GM23338 (cell line): ENCODE measurements around the gene WDR44. TPM values are rescaled to one million over a fixed set of nuclear protein-coding genes. Genes with fewer than 3 reads are reported as not detected.

Experiments used
- ATAC-seq: fragments of 200-7000 bp; cut with Tn5 transposase; 3 replicates; pipeline ENCODE4 v1.9.1; 2020
- DNase-seq: peaks from one replicate; pipeline ENCODE4 v3.0.0-alpha.2; 2015; ENCODE audit warnings: low spot score
- H2AFZ ChIP-seq: fragments of 200-600 bp; sonication (generic); 2 replicates; pipeline ENCODE4 v1.8.0; 2016; ENCODE audit warnings: antibody characterized with exemption, mild to moderate bottlenecking, moderate library complexity
- H3F3A ChIP-seq: fragments of 200-600 bp; sonication (generic); replicated peaks from 2 replicates; pipeline ENCODE4 v1.8.0; 2017; ENCODE audit warnings: antibody characterized with exemption, mixed run types, low read depth
- H3K27ac ChIP-seq: fragments of 200-600 bp; sonication (generic); 2 replicates; pipeline ENCODE4 v1.6.1; 2016; ENCODE audit warnings: low read depth
- H3K27me3 ChIP-seq: fragments of 200-600 bp; sonication (generic); 2 replicates; pipeline ENCODE4 v1.8.0; 2016; ENCODE audit warnings: mild to moderate bottlenecking, mixed run types, moderate library complexity; ENCODE audit not compliant: insufficient read depth
- H3K36me3 ChIP-seq: fragments of 200-600 bp; sonication (generic); 2 replicates; pipeline ENCODE4 v1.8.0; 2016; ENCODE audit warnings: mild to moderate bottlenecking; ENCODE audit not compliant: insufficient read depth
- H3K4me1 ChIP-seq: fragments of 200-600 bp; sonication (generic); 2 replicates; pipeline ENCODE4 v1.8.0; 2016; ENCODE audit warnings: mild to moderate bottlenecking, moderate library complexity; ENCODE audit not compliant: insufficient read depth
- H3K4me2 ChIP-seq: fragments of 200-600 bp; sonication (generic); 2 replicates; pipeline ENCODE4 v1.7.1; 2017; ENCODE audit warnings: mixed run types
- H3K4me3 ChIP-seq: fragments of 200-600 bp; sonication (generic); 2 replicates; pipeline ENCODE4 v1.6.1; 2016; ENCODE audit warnings: mixed run types
- H3K79me2 ChIP-seq: fragments of 200-600 bp; sonication (generic); replicated peaks from 2 replicates; pipeline ENCODE4 v1.8.0; 2017; ENCODE audit warnings: mild to moderate bottlenecking; ENCODE audit not compliant: insufficient read depth
- H3K9me2 ChIP-seq: fragments of 200-600 bp; sonication (generic); 2 replicates; pipeline ENCODE4 v1.8.0; 2017; ENCODE audit not compliant: insufficient read depth
- H4K20me1 ChIP-seq: fragments of 200-600 bp; sonication (generic); replicated peaks from 2 replicates; pipeline ENCODE4 v1.8.0; 2017; ENCODE audit warnings: mild to moderate bottlenecking; ENCODE audit not compliant: insufficient read depth
- H3K27ac Mint-ChIP-seq: 2 replicates; pipeline ENCODE4 v1.8.0; 2020; ENCODE audit warnings: inconsistent platforms, mild to moderate bottlenecking, moderate library complexity, mixed read lengths
- H3K27me3 Mint-ChIP-seq: 3 replicates; pipeline ENCODE4 v1.8.0; 2022; ENCODE audit warnings: low read depth, mild to moderate bottlenecking, moderate library complexity, mixed read lengths, inconsistent platforms; ENCODE audit not compliant: insufficient read depth, poor library complexity
- H3K36me3 Mint-ChIP-seq: 3 replicates; pipeline ENCODE4 v1.8.0; 2021; ENCODE audit warnings: low read depth, mild to moderate bottlenecking, inconsistent platforms, moderate library complexity, mixed read lengths
- H3K4me1 Mint-ChIP-seq: 3 replicates; pipeline ENCODE4 v1.8.0; 2020; ENCODE audit warnings: mild to moderate bottlenecking, inconsistent platforms, mixed read lengths
- H3K4me3 Mint-ChIP-seq: 3 replicates; pipeline ENCODE4 v1.8.0; 2021; ENCODE audit warnings: moderate library complexity, mild to moderate bottlenecking, inconsistent platforms, mixed read lengths
- H3K9me3 Mint-ChIP-seq: 3 replicates; pipeline ENCODE4 v1.8.0; 2020; ENCODE audit warnings: moderate library complexity, mild to moderate bottlenecking, inconsistent platforms, mixed read lengths
- CREB1 ChIP-seq: fragments of 250-450 bp; sonication (Bioruptor Pico); IDR thresholded peaks from 2 replicates; pipeline ENCODE4 v1.5.0; 2020; ENCODE audit warnings: low read depth, mild to moderate bottlenecking, moderate library complexity
- ETS1 ChIP-seq: IDR thresholded peaks from 2 replicates; pipeline ENCODE4 v1.6.1; 2016; ENCODE audit warnings: antibody characterized with exemption
- EZH2 ChIP-seq: fragments of 200-600 bp; sonication (generic); IDR thresholded peaks from one replicate; pipeline ENCODE4 v1.8.0; 2017; ENCODE audit warnings: antibody characterized with exemption, mild to moderate bottlenecking, low read depth; ENCODE audit not compliant: unreplicated experiment
- EZH2phosphoT487 ChIP-seq: fragments of 200-600 bp; sonication (generic); IDR thresholded peaks from one replicate; pipeline ENCODE4 v1.8.1; 2018; ENCODE audit warnings: antibody characterized with exemption; ENCODE audit not compliant: unreplicated experiment
- JUNB ChIP-seq: IDR thresholded peaks from one replicate; pipeline ENCODE4 v1.6.1; 2016; ENCODE audit warnings: antibody characterized with exemption; ENCODE audit not compliant: unreplicated experiment
- NANOG ChIP-seq: IDR thresholded peaks from 2 replicates; pipeline ENCODE4 v1.6.1; 2016; ENCODE audit warnings: antibody characterized with exemption, borderline replicate concordance
- POLR2AphosphoS5 ChIP-seq: IDR thresholded peaks from 2 replicates; pipeline ENCODE4 v1.6.1; 2016; ENCODE audit warnings: antibody characterized with exemption, low read depth
- REST ChIP-seq: IDR thresholded peaks from one replicate; pipeline ENCODE4 v1.6.1; 2018; ENCODE audit warnings: antibody characterized with exemption; ENCODE audit not compliant: unreplicated experiment
- STAT1 ChIP-seq: IDR thresholded peaks from one replicate; pipeline ENCODE4 v1.6.1; 2016; ENCODE audit warnings: antibody characterized with exemption; ENCODE audit not compliant: unreplicated experiment
- ZNF114 ChIP-seq: fragments of 250-450 bp; sonication (Bioruptor Pico); IDR thresholded peaks from 2 replicates; pipeline ENCODE4 v1.5.0; 2020; ENCODE audit warnings: mild to moderate bottlenecking, moderate library complexity
- ZNF331 ChIP-seq: fragments of 250-450 bp; sonication (Bioruptor Pico); IDR thresholded peaks from 2 replicates; pipeline ENCODE4 v1.5.0; 2020; ENCODE audit warnings: low read depth, mild to moderate bottlenecking, moderate library complexity
- polyA plus RNA-seq: library from polyadenylated mRNA; unstranded; fragments of >200 nt; fragmentation: Nextera tagmentation; extraction: Ambion mirVana; gene quantifications from 2 replicates; pipeline ENCODE4 v1.2.1, GENCODE V29; 2016
- total RNA-seq: library from RNA; depleted of rRNA; stranded (reverse); fragments of >200 nt; shearing (Covaris generic); gene quantifications from 2 replicates; pipeline ENCODE4 v1.2.3, GENCODE V29; 2014
- TF ChIP-seq, protein P1 (sequence below), 2 experiments: fragments of 200-600 bp in 1 of 2; sonication (generic) in 1 of 2; conservative IDR thresholded peaks; 2 replicates each; pipeline versions ENCODE4 v1.5.1 to v1.6.1; 2016 to 2017; ENCODE audit warnings: antibody characterized with exemption in 2 of 2, low read depth in 2 of 2, mild to moderate bottlenecking in 2 of 2, moderate library complexity in 1 of 2
- TF ChIP-seq, protein P2 (sequence below): fragments of 250-450 bp; sonication (Bioruptor Pico); IDR thresholded peaks from 2 replicates; pipeline ENCODE4 v1.5.0; 2020; ENCODE audit warnings: mild to moderate bottlenecking, moderate library complexity

The WDR44 gene
- total and polyA plus RNA-seq, 2 experiments from 2014 or later, result 17.5 to 21.0 TPM

- H3K4me3 ChIP-seq, result no peak overlapping the region
- DNase-seq (no peak), ATAC-seq (no peak)
- H3K27ac Mint-ChIP-seq, result no peak overlapping the region
- no peaks in the 10 kb centered on the region; the same call in 1 of the 2 replicates for H3K4me1 ChIP-seq
- H3K27me3 Mint-ChIP-seq, result no peaks in the 10 kb centered on the region
- no peak for TF ChIP-seq POLR2AphosphoS5
- no peak for TF ChIP-seq ETS1
- no peak for TF ChIP-seq ZNF331 (CRISPR knock-in tag)
- no peak for TF ChIP-seq NANOG
- TF ChIP-seq EZH2, result no peak
- no peak for TF ChIP-seq JUNB
- TF ChIP-seq, protein P1, sequence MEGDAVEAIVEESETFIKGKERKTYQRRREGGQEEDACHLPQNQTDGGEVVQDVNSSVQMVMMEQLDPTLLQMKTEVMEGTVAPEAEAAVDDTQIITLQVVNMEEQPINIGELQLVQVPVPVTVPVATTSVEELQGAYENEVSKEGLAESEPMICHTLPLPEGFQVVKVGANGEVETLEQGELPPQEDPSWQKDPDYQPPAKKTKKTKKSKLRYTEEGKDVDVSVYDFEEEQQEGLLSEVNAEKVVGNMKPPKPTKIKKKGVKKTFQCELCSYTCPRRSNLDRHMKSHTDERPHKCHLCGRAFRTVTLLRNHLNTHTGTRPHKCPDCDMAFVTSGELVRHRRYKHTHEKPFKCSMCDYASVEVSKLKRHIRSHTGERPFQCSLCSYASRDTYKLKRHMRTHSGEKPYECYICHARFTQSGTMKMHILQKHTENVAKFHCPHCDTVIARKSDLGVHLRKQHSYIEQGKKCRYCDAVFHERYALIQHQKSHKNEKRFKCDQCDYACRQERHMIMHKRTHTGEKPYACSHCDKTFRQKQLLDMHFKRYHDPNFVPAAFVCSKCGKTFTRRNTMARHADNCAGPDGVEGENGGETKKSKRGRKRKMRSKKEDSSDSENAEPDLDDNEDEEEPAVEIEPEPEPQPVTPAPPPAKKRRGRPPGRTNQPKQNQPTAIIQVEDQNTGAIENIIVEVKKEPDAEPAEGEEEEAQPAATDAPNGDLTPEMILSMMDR (conservative IDR thresholded peaks at IDR 0.05; ENCODE audit: low read depth in 2 of 2), result no peak
- no peak for TF ChIP-seq REST
- TF ChIP-seq, protein P2, sequence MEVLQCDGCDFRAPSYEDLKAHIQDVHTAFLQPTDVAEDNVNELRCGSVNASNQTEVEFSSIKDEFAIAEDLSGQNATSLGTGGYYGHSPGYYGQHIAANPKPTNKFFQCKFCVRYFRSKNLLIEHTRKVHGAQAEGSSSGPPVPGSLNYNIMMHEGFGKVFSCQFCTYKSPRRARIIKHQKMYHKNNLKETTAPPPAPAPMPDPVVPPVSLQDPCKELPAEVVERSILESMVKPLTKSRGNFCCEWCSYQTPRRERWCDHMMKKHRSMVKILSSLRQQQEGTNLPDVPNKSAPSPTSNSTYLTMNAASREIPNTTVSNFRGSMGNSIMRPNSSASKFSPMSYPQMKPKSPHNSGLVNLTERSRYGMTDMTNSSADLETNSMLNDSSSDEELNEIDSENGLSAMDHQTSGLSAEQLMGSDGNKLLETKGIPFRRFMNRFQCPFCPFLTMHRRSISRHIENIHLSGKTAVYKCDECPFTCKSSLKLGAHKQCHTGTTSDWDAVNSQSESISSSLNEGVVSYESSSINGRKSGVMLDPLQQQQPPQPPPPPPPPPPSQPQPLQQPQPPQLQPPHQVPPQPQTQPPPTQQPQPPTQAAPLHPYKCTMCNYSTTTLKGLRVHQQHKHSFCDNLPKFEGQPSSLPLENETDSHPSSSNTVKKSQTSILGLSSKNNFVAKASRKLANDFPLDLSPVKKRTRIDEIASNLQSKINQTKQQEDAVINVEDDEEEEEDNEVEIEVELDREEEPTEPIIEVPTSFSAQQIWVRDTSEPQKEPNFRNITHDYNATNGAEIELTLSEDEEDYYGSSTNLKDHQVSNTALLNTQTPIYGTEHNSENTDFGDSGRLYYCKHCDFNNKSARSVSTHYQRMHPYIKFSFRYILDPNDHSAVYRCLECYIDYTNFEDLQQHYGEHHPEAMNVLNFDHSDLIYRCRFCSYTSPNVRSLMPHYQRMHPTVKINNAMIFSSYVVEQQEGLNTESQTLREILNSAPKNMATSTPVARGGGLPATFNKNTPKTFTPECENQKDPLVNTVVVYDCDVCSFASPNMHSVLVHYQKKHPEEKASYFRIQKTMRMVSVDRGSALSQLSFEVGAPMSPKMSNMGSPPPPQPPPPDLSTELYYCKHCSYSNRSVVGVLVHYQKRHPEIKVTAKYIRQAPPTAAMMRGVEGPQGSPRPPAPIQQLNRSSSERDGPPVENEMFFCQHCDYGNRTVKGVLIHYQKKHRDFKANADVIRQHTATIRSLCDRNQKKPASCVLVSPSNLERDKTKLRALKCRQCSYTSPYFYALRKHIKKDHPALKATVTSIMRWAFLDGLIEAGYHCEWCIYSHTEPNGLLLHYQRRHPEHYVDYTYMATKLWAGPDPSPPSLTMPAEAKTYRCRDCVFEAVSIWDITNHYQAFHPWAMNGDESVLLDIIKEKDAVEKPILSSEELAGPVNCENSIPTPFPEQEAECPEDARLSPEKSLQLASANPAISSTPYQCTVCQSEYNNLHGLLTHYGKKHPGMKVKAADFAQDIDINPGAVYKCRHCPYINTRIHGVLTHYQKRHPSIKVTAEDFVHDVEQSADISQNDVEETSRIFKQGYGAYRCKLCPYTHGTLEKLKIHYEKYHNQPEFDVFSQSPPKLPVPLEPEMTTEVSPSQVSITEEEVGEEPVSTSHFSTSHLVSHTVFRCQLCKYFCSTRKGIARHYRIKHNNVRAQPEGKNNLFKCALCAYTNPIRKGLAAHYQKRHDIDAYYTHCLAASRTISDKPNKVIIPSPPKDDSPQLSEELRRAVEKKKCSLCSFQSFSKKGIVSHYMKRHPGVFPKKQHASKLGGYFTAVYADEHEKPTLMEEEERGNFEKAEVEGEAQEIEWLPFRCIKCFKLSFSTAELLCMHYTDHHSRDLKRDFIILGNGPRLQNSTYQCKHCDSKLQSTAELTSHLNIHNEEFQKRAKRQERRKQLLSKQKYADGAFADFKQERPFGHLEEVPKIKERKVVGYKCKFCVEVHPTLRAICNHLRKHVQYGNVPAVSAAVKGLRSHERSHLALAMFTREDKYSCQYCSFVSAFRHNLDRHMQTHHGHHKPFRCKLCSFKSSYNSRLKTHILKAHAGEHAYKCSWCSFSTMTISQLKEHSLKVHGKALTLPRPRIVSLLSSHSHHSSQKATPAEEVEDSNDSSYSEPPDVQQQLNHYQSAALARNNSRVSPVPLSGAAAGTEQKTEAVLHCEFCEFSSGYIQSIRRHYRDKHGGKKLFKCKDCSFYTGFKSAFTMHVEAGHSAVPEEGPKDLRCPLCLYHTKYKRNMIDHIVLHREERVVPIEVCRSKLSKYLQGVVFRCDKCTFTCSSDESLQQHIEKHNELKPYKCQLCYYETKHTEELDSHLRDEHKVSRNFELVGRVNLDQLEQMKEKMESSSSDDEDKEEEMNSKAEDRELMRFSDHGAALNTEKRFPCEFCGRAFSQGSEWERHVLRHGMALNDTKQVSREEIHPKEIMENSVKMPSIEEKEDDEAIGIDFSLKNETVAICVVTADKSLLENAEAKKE (CRISPR knock-in tag), result no peak
- TF ChIP-seq CREB1, result no peak
- TF ChIP-seq EZH2phosphoT487, result no peak
- TF ChIP-seq ZNF114 (CRISPR knock-in tag), result no peak
- no peak for TF ChIP-seq STAT1
- H3K4me3 Mint-ChIP-seq, result no peak overlapping the region
- H3K36me3 Mint-ChIP-seq, result peaks cover 10% of the 10 kb centered on the region; the same call in 2 of the 3 replicates
- H3K27ac ChIP-seq, result no peak overlapping the region
- no peaks in the 10 kb centered on the region for H4K20me1 ChIP-seq
- no peaks in the 10 kb centered on the region; the same call in 2 of the 3 replicates for H3K9me3 Mint-ChIP-seq
- H2AFZ ChIP-seq, result no peak overlapping the region
- no peaks in the 10 kb centered on the region for H3K9me2 ChIP-seq
- peaks cover 17% of the 10 kb centered on the region for H3K4me1 Mint-ChIP-seq
- H3K36me3 ChIP-seq, result no peaks in the 10 kb centered on the region
- peaks cover 55% of the 10 kb centered on the region for H3K79me2 ChIP-seq
- no peaks in the 10 kb centered on the region for H3F3A ChIP-seq
- no peaks in the 10 kb centered on the region for H3K27me3 ChIP-seq
- no peak overlapping the region for H3K4me2 ChIP-seq
Observed at GRCh38 chrX:118370921-118371624, 25.2 kb downstream of the WDR44 start.
